GM19099 (cell line): ENCODE data around the gene ARL14EPL.
A peak's percentile ranks its signal among the peaks of the same experiment; 100 is the strongest.

ENCODE experiments used
- POLR2A ChIP-seq: IDR thresholded peaks from 3 replicates; pipeline ENCODE4 v1.6.1; 2011; ENCODE audit warnings: low read depth; ENCODE audit not compliant: insufficient read length; ENCODE audit errors: extremely low read depth

ARL14EPL gene

GRCh38 chr5:116084287-116084691 lies 52.0 kb downstream of the ARL14EPL start:
- no peak for TF ChIP-seq POLR2A

GRCh38 chr5:116084871-116085715 lies 52.8 kb downstream of the ARL14EPL start, which contains the start of gene COMMD10:
Gene COMMD10 (plus strand): TSS chr5:116085025.
- peak; percentile 84 for TF ChIP-seq POLR2A

- no peak for TF ChIP-seq POLR2A
These were observed 55.8 kb downstream of the ARL14EPL start for GRCh38 chr5:116088062-116088461.

- TF ChIP-seq POLR2A = no peak
These were observed 58.0 kb downstream of the ARL14EPL start for GRCh38 chr5:116090302-116090701.

GRCh38 chr5:116091416-116091815 lies 59.1 kb downstream of the ARL14EPL start:
- TF ChIP-seq POLR2A = no peak

- no peak for TF ChIP-seq POLR2A
These were observed 65.0 kb downstream of the ARL14EPL start for GRCh38 chr5:116097301-116097700.

- TF ChIP-seq POLR2A = no peak
These were observed 66.7 kb downstream of the ARL14EPL start for GRCh38 chr5:116098998-116099397.
